Measurements from ENCODE around the gene PDLIM3.
A peak's percentile ranks its signal among the peaks of the same experiment; 100 is the strongest.
"Not testable (repeated sequence)": the region's sequence is repeated elsewhere in the genome, so short reads cannot be mapped to it uniquely, and the experiment has no call there.

PDLIM3 gene, protein sequence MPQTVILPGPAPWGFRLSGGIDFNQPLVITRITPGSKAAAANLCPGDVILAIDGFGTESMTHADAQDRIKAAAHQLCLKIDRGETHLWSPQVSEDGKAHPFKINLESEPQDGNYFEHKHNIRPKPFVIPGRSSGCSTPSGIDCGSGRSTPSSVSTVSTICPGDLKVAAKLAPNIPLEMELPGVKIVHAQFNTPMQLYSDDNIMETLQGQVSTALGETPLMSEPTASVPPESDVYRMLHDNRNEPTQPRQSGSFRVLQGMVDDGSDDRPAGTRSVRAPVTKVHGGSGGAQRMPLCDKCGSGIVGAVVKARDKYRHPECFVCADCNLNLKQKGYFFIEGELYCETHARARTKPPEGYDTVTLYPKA

DNA sequence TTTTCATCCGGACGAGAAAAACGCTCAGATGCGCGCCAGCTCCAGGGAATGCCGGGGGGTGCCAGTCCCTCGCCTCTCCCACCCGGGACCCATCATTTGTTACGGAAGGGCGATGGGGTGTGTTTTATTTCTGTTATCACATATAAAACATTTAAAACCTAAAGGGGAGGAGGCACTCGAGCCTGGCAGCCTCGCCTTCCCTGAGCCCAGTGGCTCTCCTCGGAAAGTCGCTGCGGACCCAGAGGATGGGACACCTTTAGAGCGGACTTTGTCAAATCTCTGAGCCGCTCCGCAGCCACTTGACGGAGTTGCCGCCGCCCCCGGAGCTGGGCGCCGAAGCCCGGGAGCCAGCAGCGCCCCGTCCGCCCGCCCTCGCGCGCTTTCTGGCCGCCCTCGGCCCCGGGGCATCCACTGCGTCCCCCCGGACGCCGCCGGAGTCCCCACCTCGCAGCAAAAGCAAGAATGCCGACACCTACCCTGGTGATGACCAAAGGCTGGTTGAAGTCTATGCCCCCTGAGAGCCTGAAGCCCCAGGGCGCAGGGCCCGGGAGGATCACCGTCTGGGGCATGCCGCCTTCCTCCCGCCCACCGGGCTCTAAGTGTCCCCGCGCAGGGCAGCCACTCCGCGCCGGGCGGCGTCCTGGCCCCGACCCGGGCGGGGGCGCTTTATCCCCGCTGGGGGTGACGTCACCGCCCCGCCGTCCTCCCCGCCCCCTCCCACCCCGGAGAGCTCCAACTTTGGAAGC, at the start of gene PDLIM3:
Gene PDLIM3, minus strand, starts transcription at position 642 of the 746 bp plus-strand sequence. Its CDS starts 73 bp downstream, at position 569.
- peak; percentile 1 for DNase-seq

DNA sequence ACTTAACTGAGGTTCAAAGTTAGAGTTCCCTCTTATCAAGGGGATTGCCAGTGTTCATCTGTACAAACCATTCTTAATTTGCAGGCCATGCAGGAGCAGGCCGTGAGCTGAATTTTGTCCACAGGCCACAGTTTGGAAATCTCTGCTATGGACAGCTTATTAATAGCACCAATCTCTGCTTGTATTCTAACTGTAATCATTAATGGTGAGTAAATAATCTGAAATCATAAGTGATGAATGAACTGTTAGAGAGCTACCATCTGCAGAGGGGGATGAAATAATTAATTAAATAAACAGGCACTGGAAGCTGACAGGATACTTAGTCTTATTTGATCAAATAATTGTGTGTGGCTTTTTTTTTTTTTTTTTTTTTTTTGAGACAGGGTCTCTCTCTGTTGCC, 48.5 kb upstream of the PDLIM3 start:
- DNase-seq = no peak

DNA sequence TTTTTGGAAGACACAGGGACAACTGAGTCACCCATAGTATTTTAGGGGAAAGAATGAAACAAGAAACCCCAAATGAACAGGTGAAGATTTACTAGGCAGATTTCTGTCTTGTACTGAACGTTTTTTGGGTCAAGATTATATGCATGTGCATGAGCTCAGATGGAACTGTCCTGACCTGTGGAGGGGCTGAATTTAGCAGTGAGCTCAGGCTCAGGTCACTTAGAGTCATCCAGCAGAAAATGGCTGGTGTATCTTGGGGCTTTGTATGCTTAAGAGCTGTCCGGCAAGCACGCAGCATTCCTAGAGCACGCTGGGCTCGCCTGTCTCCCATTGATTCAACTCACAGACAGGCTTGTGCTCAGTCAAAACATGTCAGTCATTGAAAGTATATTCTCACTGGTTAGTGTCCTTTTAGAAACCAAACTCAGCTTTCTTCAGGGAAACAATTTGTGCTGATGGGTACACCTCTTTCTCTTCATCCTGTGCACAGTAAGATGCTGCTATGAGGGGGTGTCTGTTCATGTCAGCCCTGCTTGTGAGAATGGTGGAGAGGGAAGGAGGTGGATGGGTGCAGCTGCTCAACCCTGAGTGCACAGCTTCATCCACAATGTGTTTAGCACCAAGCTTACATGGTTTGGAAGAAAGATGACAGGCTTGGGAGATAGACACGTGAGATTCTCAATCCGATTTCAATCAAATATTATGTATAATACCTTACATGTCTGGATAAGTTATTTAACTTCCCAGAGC, 47.5 kb upstream of the PDLIM3 start:
- DNase-seq = no peak

DNA sequence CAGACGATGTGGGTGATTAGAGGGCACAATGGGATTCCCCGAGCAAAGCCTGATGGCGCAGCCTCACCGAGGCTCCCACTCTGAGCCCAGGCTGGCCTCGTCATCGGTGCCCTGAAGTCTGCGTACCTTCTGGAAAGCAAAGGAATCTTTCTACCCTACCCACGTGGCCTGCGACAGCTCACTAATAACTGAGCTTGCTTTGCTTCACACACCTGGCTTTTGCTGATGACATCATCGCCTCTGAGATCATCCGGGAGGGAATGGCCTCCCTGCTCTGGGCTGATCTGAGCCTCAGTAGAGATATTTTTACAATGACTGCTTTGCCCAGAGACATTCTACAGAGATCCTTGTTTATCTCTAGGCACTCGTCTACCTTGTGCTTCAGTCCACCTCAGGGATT, 45.4 kb upstream of the PDLIM3 start:
- DNase-seq = no peak

DNA sequence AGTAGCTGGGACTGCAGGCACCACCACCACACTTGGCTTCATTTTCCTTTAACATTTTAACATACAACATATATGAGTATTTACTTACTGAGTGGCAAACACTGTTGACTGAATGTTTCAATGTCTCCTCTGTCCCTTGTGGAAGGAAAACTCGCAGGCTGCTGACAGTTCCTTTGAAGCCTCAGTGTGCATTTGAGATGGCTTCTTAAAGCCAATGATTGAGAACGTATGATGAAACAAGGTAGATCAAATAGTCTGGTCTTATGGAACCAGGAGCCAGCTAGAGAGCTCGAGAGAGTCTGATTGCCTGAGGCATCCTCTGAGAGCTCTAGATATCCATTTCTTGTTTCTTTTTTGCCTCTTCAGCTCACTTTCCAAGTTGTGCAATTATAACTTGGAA, 43.0 kb upstream of the PDLIM3 start:
- no peak for DNase-seq

DNA sequence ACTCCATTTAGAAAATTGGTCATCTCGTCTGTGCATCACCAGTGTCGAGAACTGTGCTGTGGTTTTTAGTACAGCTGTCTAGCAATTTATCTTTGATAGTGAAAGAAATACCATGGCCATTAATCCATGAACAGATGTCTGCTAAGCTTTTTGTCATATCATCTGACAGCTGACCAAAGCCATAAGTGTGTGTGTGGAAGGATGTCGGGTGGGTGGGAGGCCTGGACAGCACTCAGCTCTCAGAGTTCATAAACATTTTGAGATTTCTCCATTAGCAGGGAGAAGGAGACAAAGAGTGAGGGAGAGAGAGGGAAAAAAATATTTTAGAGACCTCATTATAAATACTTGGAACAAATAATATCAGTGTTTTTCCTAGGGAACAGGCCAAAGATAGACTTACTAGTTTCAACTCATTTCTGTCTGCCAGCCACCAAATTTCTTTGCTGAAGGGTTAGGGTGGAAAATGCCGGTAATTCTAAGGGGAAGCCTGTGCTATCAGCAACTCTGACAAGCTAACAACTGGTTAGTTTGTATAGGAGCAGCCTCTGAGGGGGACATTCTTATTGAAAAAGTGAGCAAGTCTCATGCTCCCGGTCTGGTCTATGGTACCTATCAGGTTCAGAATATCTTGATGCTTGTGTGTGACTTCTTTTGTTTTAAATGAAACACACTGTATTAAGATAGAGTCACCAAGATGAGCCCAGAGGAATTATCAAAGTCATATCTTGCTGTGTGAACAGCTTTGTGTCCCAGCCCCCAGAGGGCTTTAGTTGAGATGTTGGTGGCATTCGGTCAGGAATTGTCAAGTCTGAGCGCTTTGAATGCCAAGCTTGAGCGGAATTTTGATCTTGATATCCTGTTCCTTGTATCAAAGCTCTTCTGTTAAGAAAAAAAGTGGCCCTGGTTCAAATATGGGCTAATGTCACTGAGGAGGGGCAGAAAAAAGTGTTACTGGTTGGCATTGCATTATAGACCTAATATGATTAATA, 41.9 kb upstream of the PDLIM3 start:
- DNase-seq = no peak

DNA sequence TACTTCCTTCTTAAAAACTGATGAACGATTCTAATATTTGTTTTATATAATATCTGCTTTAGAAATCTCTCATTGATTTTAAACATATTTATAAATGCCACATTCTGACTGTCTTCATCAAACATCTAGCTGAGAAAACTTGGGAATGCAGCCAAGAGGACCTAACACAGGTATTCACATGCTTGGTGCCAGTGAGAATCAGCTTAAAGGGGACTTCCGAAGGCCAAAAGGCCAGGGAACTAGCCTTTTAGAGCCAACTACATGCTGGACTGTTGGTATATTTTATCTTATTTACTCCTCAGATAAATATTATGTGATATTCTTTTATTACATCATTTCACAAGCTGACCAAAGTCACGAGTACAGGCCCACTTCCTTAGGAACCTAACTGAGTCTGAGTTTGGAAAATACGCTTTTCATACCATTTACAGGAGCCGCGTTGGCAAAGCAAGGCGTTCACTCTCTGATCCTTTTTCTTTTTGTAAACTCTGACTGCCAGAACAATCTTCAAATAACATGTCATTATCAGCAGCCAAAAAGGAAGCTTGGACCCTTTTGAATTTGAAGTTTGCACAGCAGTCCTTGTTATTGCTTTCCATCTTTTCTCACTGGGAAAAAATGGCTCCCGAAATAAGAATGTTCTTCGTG, 41.1 kb upstream of the PDLIM3 start:
- DNase-seq = no peak

DNA sequence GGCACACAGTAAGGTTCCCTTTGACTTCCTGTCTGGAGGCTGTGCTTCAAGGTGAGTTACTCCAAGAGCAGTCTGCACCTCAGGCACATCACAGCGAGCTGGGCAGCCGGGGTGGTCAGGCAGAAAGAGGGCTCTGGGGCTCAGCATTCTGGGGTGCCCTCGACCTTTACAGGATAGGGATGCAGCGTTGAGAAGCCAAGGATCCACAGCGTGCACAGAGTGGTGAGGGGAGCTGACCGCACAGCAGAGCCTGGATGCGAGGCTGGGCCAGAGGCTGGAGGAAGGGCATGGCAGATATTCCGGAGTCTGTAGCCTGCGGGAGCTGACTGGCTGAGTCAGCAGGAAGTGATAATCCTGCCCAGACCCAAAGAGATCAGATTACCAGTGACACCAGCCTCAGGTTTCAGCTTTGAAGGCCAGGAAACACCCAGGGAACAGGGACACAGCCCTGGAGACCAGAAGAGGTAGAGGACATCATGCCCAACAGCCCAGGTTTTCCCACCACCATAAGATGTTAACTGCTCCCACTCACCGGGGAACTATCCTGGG, 38.4 kb upstream of the PDLIM3 start:
- no peak for DNase-seq

DNA sequence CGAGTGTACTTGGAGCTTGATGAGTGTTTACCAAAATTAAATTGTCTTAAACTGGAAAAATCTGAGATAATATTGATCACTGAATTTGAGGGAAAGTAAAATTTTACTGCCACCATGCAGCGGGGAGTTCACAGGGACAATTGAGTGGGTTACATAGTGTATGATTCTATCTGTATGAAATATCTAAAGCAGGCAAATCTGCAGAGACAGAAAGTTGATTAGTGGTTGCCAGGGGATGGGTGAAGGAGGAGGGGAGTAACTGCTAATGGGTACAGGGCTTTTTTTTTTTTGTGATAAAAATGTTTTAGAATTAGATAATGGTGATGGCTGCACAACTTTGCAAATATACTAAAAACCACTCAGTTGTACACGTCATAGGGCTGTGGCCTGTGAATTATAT, 35.4 kb upstream of the PDLIM3 start:
- DNase-seq = no peak

DNA sequence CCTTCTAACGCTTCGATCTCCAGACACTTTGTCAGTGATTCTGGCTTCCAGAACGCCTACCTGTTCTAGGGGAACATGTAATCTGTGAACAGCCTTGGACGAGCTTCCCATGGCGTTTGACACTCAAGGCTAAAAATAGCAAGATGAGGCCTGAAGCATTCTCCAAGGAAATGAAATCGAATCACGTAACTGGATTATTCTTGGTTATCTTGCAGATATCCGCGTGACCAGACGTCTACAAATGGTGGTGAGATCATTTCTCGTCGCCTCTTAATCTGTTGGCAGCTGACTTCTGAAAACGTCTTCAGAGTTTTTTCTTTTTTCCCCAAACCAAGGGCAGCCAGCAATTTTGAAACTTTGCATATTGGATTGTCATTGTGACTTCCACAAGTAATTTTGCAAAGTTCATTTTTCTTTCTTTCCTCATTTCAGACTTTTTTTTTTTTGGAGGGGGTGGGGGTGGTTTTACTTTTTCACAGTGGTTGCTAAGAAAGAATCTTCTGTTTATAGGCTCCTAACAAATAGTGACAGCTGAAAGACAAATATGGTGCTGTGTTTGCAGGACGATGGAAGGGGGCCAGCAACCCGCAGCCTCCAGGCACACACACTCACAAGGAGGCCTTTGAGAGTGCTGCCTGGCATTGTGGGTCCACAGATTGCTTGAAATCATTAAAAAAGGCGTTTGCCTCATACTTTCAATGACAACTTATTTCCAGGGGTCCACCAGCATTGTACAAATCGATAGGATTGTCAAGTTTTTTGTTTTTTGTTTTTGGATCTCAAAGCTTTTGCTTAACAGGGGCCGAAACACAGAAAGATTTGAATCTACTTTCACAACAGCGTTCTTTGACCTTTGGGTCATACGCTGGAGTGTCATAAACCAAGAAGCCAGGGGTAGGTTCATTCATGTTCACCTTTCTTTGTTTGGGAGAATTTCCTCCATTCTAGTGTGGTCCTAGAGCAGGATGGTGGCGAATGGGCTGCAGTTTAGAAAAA, 32.4 kb upstream of the PDLIM3 start:
- no peak for DNase-seq

DNA sequence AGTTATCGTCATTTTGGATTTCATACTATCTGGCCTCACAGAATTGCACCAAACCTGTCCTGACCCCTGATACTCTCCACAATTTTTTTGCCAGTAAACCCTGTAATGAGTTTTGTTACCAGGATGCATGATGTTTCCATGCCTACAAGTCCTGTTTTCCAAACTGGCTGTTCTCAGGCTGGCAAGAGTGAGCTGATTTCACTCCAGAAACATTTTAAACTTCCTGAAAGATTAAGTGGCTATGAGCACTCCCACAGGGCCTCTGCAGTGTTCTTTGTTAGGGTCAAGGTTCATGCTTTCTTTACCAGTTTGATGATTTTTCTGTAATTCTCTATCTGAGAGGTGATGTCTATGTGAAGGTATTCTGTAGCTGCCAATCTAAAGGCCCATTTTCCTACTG, 31.7 kb upstream of the PDLIM3 start:
- no peak for DNase-seq

DNA sequence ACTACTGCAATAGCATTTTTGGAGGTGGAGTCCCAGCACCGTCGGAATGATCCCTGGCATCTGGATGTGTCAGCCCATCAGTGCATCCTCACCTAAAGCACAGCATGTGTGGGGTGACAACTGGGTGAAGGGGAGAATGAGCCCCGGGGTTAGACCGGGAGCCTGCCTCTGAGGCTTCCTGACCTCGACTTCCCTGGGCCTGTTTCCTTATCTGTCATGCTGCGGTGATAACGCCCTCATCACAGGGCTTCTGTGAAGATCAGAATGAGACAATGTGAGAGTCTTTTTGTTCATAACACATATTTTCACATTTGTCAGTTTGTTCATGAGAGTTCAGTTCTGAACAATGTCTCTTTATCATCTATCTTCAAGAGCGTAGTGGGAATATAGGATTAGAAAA, 31.1 kb upstream of the PDLIM3 start:
- no peak for DNase-seq

DNA sequence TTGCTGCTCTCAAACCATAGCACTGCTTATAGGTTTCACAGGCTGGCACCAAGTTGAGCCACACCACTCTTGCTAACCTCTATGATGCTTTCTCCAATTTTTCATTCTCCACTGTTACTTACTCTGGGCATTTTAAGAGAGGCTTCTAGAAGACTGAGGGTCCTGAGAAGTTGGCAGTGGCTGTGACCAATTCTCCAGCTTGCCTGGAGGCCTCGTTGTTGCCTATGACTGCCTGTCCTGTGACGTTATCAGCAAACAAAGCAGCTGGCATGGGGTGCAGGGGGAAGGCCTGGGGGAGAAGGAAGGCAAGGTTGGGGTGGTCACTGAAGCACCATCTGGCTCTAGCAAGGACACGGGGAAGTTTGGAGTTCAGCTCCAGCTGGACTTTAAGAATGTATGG, 30.4 kb upstream of the PDLIM3 start:
- DNase-seq = no peak

DNA sequence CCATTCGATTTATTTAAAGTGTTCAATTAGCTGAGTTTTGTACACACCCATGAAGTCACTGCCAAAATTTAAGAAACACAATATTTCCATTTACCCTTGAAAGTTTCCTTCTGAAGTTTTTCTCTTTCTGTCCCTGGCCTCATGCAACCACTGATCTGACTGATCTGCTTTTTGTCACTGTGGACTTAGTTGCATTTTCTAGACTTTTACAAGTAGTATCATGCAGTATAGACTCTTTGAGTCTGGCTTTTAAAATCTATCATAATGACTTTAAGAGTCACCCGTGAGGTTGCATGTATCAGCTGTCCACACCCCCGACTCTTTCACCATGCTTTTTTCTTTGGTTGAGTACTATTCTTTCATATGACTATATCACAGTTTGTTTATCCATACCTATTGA, 29.0 kb upstream of the PDLIM3 start:
- no peak for DNase-seq

DNA sequence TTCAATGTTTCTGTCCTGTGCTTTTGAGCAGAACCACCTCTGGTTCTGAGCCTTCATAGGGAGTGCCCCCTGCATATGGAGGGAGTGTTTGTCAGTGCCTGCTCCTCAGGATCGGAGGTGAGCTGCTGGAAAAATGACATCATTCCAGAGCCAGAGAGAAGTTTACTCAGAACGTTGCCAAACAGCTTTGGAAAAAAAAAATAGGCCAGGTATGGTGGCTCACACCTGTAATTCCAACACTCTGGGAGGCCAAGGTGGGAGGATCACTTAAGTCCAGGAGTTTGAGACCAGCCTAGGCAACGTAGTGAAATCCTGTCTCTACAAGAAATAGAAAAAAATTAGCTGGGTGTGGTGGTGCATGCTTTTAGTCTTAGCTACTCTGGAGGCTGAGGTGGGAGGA, 27.2 kb upstream of the PDLIM3 start:
- no peak for DNase-seq

DNA sequence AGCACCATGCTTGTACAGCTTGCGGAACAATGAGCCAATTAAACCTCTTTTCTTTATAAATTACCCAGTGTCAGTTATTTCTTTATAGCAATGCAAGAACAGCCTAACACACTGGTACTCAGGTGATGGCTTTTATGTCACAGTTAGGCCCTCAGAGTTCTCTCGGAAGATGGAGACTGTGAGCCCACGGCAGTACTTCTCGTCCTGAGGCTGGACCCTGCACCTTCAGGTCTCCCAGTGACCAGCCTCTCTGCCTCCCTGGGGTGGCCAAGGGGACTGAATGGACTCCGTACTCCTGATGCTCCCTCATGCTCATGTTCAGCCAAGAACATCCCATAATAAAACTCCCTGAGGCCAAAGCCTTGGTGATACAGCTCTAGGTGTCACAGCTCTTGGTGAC, 25.0 kb upstream of the PDLIM3 start:
- DNase-seq = no peak

DNA sequence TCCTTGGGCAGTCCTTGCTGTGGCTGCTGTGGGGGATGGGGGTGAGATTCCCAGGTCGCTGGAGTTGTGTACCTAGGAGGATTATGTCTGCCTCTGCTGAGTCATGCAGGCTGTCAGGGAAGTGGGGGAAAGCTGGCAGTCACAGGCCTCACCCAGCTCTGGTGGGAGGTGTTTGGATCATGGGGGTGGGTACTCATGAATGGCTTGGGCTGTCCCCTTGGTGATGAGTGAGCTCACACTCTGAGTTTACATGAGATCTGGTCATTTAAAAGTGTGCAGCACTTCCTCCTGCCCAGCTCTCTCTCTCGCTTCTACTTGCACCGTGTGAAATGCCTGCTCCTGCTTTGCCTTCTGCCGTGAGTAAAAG, 24.6 kb upstream of the PDLIM3 start:
- no peak for DNase-seq

DNA sequence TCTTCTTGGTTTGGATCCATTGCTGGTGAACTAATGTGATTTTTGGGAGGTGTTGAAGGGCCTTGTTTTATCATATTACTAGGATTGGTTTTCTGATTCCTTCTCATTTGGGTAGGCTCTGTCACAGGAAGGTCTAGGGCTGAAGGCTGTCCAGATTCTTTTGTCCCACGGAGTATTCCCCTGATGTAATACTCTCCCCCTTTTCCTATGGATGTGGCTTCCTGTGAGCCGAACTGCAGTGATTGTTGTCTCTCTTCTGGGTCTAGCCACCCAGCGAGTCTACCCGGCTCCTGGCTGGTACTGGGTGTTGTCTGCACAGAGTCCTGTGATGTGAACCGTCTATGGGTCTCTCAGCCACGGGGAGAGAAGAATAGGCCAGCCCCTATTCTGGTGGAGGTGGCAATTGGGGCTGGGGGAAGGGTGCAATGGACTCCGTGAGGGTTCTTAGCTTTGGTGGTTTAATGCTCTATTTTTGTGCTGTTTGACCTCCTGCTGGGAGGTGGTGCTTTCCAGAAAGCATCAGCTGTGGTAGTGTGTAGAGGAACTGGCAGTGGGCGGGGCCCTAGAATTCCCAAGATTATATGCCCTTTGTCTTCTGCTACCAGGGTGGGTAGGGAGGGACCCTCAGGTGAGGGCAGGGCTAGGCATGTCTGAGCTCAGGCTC, 24.1 kb upstream of the PDLIM3 start:
- not testable (repeated sequence) for DNase-seq

DNA sequence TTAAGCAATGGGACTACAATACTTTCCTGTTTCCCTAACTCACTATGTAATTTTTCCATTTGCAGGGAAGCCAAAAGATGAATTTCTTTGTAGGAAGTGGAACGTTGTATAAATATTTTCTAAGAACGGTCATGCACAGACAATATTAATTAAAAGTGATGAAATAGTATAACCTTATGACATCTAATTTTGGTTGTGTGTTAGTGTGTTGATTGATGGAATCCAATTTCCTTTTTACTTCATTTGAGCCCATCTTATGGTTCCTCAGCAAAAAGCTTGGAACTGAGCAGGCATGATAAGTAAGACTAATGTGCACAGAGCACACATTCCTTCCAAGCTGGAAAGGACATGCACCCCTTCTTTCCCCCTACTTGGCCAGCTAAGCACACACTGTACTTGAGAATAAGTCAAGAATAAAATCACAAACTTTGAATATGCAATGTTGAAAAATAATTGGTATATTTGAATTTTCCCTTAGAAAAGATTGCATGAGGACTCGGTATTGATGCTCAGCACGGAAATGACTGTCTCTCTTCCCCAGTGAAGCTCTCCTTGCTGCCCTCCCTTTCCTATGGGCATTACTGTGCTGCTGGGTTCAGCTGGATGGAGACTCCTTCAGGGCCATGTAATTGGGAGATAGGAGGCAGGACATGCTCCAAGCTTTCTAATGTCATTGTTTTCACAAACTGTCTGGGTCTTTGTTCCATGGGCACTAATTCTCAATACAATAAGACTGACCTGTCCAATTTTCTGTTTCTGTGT, 19.2 kb upstream of the PDLIM3 start:
- no peak for DNase-seq

All from NCI-H1436 (cell line).